ENCODE data around the gene MYO10. TPM values are rescaled to one million over a fixed set of nuclear protein-coding genes. Genes with fewer than 3 reads are reported as not detected.

MYO10 gene
- total and polyA plus RNA-seq, 2 of the 8 experiments (the other 6 are each of a cell fraction or from before 2014, with no cell fraction given), result 21.5 to 107 TPM

DNA sequence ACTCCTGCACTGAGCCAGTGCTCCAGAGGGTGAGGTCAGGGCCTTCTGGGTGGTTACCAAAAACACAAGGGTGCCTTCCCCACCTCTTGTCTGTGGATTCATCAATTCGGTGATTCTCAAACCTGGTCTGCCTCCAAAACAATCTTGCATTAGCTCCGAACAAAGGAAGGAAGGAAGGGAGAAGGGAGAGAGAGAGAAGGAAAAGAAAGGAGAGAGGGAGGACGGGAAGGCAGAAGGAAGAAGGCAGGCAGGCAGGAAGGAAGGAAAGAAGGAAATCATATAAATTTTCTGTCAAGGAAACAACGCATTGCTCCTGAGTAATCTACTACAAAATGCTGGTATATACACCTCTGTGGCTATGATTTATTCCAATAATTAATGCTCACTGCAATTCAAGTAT lies 39.3 kb downstream of the MYO10 start:
- H2AK5ac ChIP-seq (ENCODE audit: low read depth, low read length), result 0 out of 2 replicates have a peak overlapping the region, but pooled peaks have one; percentile 8
- H3K4ac ChIP-seq (replicated peaks; ENCODE audit: insufficient read length, low read depth, low read length), result no peak overlapping the region
- no peak overlapping the region for H4K5ac ChIP-seq (ENCODE audit: insufficient read length, low read depth, low read length)
- no peak overlapping the region for H3K56ac ChIP-seq (replicated peaks; ENCODE audit: insufficient read length, low read depth, low read length)
- H4K20me1 ChIP-seq (replicated peaks in 1 of 2; ENCODE audit: control insufficient read depth in 1 of 2, insufficient read depth in 2 of 2, low read length in 2 of 2), result peaks cover 0 to 1% of the 10 kb centered on the region in 2 experiments
- no peaks in the 10 kb centered on the region for H3K9me3 ChIP-seq (ENCODE audit: insufficient read depth in 2 of 2, low read depth in 1 of 2, low read length in 1 of 2)
- H3K27ac ChIP-seq (ENCODE audit: low read depth, low read length), result no peak overlapping the region
- H3K27me3 ChIP-seq (replicated peaks in 1 of 4; ENCODE audit: control insufficient read depth in 3 of 4, extremely low read depth in 1 of 4, insufficient read depth in 3 of 4, low read length in 3 of 4), result no peaks in the 10 kb centered on the region
- peak overlapping the region; percentile 10 for H2BK120ac ChIP-seq (replicated peaks; ENCODE audit: low read depth, low read length)
- no peak overlapping the region for H2AFZ ChIP-seq (ENCODE audit: low read length)
- H3K18ac ChIP-seq (ENCODE audit: extremely low read depth, low read length), result peak overlapping the region; percentile 24; the same call in 1 of the 2 replicates
- H4K91ac ChIP-seq (replicated peaks; ENCODE audit: insufficient read length, low read length), result peak overlapping the region; percentile 0
- CTCF ChIA-PET (ENCODE audit: partially characterized antibody), result interaction anchor here (1.1 kb wide), 1 partner anchor 10 kb away, joined by 3 read pairs; no protein-coding TSS in a partner anchor
- no peak overlapping the region for H2BK5ac ChIP-seq (ENCODE audit: low read depth, low read length)
- no peak overlapping the region for H3K14ac ChIP-seq (ENCODE audit: insufficient read length)
- 83% methylated on average over 4 of the region's 4 CpGs; no CpG with 5 or more reads in 1 of the 2 experiments for WGBS, 2 experiments (ENCODE audit: extremely low coverage in 1 of 2, insufficient coverage in 1 of 2, insufficient read length in 1 of 2, insufficient replicate concordance in 2 of 2, low coverage in 1 of 2, low lambda C conversion rate in 2 of 2, missing lambda C conversion rate in 1 of 2)
- H2BK15ac ChIP-seq (ENCODE audit: low read length), result 0 out of 2 replicates have a peak overlapping the region, but pooled peaks have one; percentile 53
- H3K4me3 ChIP-seq (ENCODE audit: extremely low read depth in 1 of 4, insufficient read depth in 2 of 4, low read depth in 3 of 4, low read length in 4 of 4), result no peak overlapping the region
- no peak for FAIRE-seq
- H3K4me2 ChIP-seq (ENCODE audit: insufficient read depth in 1 of 2, low read depth in 2 of 2, low read length in 2 of 2), result no peak overlapping the region
- DNase-seq (ENCODE audit: low read depth in 1 of 2, low spot score in 2 of 2), result no peak
- H4K8ac ChIP-seq (ENCODE audit: extremely low read depth, insufficient read depth, low read length), result no peak overlapping the region; the same call in 1 of the 2 replicates
- peak overlapping the region; percentile 27; the same call in 1 of the 2 replicates for H2BK12ac ChIP-seq (ENCODE audit: low read depth, low read length)
- no peak overlapping the region for H3K23ac ChIP-seq (ENCODE audit: insufficient read length)
- peaks cover 18 to 41% (median 38%) of the 10 kb centered on the region in 4 experiments for H3K4me1 ChIP-seq (replicated peaks in 1 of 4; ENCODE audit: control insufficient read depth in 3 of 4, insufficient read depth in 4 of 4, low read length in 3 of 4)
- POLR2A ChIA-PET (ENCODE audit: partially characterized antibody), result interaction anchor here (1.1 kb wide), 1 partner anchor 10 kb away, joined by 3 read pairs; no protein-coding TSS in a partner anchor
- peaks cover 10% of the 10 kb centered on the region for H3K79me1 ChIP-seq (ENCODE audit: low read depth, low read length)
- H2BK20ac ChIP-seq (ENCODE audit: low read length), result 0 out of 2 replicates have a peak overlapping the region, but pooled peaks have one; percentile 48
- no peak overlapping the region for H3K9ac ChIP-seq (replicated peaks in 1 of 4; ENCODE audit: extremely low read depth in 1 of 4, low read depth in 3 of 4, low read length in 3 of 4)
- H3K79me2 ChIP-seq (ENCODE audit: control insufficient read depth in 1 of 2, insufficient read depth in 2 of 2, low read length in 2 of 2), result peaks cover 0 to 74% of the 10 kb centered on the region in 2 experiments; a peak in 2 of 4 replicates
- no peaks in the 10 kb centered on the region; the same call in 1 of the 2 replicates for H3K23me2 ChIP-seq (ENCODE audit: low read depth, low read length)
- H3K36me3 ChIP-seq (ENCODE audit: control insufficient read depth in 2 of 4, insufficient read depth in 4 of 4, low read length in 3 of 4), result no peaks in the 10 kb centered on the region
- TF ChIP-seq ATF2 (IDR thresholded peaks at IDR 0.05; ENCODE audit: low read length) (no peak), TBP (IDR thresholded peaks at IDR 0.05; ENCODE audit: low read depth, low read length) (no peak), EGR1 (IDR thresholded peaks at IDR 0.05; ENCODE audit: borderline replicate concordance, low read depth, low read length) (no peak), BACH1 (IDR thresholded peaks at IDR 0.05; ENCODE audit: low read length) (no peak), CHD1 (IDR thresholded peaks at IDR 0.05; ENCODE audit: low read depth, low read length) (no peak), SIN3A (conservative IDR thresholded peaks at IDR 0.05 in 1 of 2, IDR thresholded peaks at IDR 0.05 in 1 of 2; ENCODE audit: low read depth in 1 of 2, low read length in 2 of 2) (no peak), SUZ12 (IDR thresholded peaks at IDR 0.05; ENCODE audit: low read length) (no peak), SP4 (IDR thresholded peaks at IDR 0.05; ENCODE audit: low read length) (no peak)
- TF ChIP-seq, protein P1, sequence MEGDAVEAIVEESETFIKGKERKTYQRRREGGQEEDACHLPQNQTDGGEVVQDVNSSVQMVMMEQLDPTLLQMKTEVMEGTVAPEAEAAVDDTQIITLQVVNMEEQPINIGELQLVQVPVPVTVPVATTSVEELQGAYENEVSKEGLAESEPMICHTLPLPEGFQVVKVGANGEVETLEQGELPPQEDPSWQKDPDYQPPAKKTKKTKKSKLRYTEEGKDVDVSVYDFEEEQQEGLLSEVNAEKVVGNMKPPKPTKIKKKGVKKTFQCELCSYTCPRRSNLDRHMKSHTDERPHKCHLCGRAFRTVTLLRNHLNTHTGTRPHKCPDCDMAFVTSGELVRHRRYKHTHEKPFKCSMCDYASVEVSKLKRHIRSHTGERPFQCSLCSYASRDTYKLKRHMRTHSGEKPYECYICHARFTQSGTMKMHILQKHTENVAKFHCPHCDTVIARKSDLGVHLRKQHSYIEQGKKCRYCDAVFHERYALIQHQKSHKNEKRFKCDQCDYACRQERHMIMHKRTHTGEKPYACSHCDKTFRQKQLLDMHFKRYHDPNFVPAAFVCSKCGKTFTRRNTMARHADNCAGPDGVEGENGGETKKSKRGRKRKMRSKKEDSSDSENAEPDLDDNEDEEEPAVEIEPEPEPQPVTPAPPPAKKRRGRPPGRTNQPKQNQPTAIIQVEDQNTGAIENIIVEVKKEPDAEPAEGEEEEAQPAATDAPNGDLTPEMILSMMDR (IDR thresholded peaks at IDR 0.05; ENCODE audit: control extremely low read depth in 1 of 3, insufficient read depth in 1 of 3, low read depth in 1 of 3, low read length in 3 of 3), result no peak
